Effector CD8-positive, alpha-beta T cell (primary cell): ENCODE measurements around the gene SARM1.
"Not testable (repeated sequence)": the region's sequence is repeated elsewhere in the genome, so short reads cannot be mapped to it uniquely, and the experiment has no call there.

ENCODE experiments used
- DNase-seq: peaks from one replicate; lab custom pipeline; 2025; lab: John Stamatoyannopoulos, UW

The SARM1 gene

GRCh38 chr17:28426081-28426519 is 54.6 kb downstream of the SARM1 start:
- DNase-seq: no peak

GRCh38 chr17:28427371-28427770 is 55.9 kb downstream of the SARM1 start:
- DNase-seq: no peak

DNA sequence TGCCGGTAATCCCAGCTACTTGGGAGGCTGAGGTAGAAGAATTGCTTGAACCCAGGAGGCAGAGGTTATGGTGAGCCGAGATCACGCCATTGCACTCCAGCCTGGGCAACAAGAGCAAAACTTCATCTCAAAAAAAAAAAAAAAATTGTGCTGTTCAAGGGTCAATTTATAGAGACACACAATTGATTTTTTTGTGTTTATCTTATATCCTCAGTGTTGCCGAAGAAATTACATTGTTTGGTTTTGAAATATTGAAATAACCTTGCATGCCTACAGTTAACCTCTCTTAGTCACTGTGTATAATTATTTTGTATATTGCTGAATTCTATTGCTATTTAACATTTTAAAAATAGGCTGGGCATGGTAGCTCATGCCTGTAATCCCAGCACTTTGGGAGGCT is 56.5 kb downstream of the SARM1 start:
- DNase-seq: not testable (repeated sequence)

- DNase-seq: no peak
Observed at GRCh38 chr17:28433721-28434120, 62.2 kb downstream of the SARM1 start.

GRCh38 chr17:28434326-28434725 is 62.8 kb downstream of the SARM1 start:
- not testable (repeated sequence) for DNase-seq

DNA sequence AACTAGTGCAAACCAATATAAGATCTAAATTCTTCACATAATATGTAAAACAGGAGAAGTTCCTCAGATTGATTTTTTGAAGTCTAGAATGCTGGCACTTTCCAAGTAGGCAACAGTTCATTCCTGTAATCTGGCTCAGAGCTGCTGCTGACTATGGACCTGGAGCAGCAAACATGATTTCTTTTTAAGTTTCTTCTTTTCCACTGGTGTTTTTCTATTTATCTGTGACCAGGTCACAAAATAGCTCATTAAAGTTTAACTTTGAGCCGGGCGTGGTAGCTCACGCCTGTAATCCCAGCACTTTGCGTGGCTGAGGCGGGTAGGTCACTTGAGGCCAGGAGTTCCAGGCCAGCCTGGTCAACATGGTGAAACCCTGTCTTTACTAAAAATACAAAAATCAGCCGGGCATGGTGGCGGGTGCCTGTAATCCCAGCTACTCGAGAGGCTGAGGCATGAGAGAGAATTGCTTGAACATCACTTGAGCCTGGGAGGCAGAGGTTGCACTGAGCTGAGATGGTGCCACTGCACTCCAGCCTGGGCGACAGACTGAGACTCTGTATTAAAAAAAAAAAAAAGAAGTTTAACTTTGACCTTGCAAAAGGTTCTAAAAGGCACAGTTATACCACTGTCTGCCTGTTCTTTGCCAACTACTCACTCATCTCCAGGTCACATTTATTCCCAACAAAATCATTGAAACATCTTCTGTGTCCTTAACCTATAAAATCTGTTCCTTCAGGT is 72.6 kb downstream of the SARM1 start:
- DNase-seq: no peak

GRCh38 chr17:28446716-28447395 is 75.4 kb downstream of the SARM1 start:
- DNase-seq: no peak

DNA sequence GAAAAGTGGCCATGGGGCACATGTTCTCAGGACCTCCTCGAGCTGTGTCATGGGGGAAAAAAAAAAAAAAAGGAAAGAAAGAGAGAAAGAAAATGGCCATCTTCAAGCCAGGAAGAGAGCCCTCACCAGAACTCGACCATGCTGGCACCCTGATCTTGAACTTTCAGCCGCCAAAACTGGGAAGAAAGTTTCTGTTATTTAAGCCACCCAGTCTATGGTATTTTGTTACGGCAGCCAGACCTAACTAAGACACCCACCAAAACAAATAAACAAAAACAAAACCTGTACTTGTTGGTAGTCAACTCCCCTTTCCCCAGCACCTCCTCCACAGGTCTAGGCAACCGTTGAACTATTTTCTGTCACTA is 75.9 kb downstream of the SARM1 start:
- no peak for DNase-seq

DNA sequence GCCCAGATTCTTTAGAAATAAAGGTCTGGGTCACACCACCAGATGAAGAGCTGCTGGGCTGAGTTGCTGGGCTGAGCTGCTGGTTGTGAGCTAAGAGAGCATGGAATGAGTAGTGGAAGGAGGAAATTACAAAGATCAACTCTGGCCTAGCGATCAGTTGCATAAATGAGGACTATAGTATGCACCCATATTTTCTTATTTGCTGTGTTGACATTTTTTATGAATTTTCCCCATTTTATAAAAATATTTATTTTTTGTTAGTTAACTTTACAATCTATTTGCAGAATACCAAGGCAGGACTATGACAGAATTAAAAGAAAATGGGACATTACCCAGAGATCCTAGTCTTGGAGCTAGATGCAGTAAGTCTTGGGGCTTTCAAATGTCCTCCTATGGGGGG is 78.4 kb downstream of the SARM1 start:
- DNase-seq: no peak
